Activated B cell treated with CpG ODN at 0.5 μM for 24 hours (primary cell): Measurements from ENCODE around the gene FLNC. TPM values are rescaled to one million over a fixed set of nuclear protein-coding genes. Genes with fewer than 3 reads are reported as not detected.

Source experiments
- ATAC-seq: fragments of 200-7000 bp; cut with Tn5 transposase; one replicate; pipeline ENCODE4 v1.10.0; 2021; ENCODE audit warnings: low read depth, mild to moderate bottlenecking, moderate library complexity
- CTCF ChIA-PET: fragments of 350-600 bp; sonication (Branson Sonifier 250); formaldehyde crosslinking; loops from one replicate; lab custom pipeline; 2021; ENCODE audit warnings: antibody characterized with exemption; lab: Charles Lee
- POLR2A ChIA-PET: fragments of 350-600 bp; sonication (Branson Sonifier 250); formaldehyde crosslinking; loops from one replicate; lab custom pipeline; 2021; ENCODE audit warnings: antibody characterized with exemption; lab: Charles Lee
- DNase-seq: peaks from one replicate; pipeline ENCODE4 v3.0.0; 2022
- H3K27ac Mint-ChIP-seq: one replicate; pipeline ENCODE4 v1.8.0; 2020; ENCODE audit warnings: mixed read lengths
- H3K27me3 Mint-ChIP-seq: one replicate; pipeline ENCODE4 v1.8.0; 2021; ENCODE audit warnings: mixed read lengths
- H3K36me3 Mint-ChIP-seq: one replicate; pipeline ENCODE4 v1.8.0; 2021; ENCODE audit warnings: low read depth, mixed read lengths
- H3K4me1 Mint-ChIP-seq: one replicate; pipeline ENCODE4 v1.8.0; 2021; ENCODE audit warnings: mixed read lengths
- H3K4me3 Mint-ChIP-seq: one replicate; pipeline ENCODE4 v1.8.0; 2020; ENCODE audit warnings: mild to moderate bottlenecking, mixed read lengths
- H3K9me3 Mint-ChIP-seq: one replicate; pipeline ENCODE4 v1.8.0; 2020; ENCODE audit warnings: mixed read lengths
- intact Hi-C: fragments of 100-400 bp; cut with micrococcal nuclease; formaldehyde crosslinking; loops from one replicate; pipeline ENCODE4 v1.15.1; 2024
- total RNA-seq: library from RNA; stranded (reverse); gene quantifications from 2 replicates; pipeline ENCODE4 v1.2.3, GENCODE V29; 2022
- TF ChIP-seq, protein P1 (sequence below): fragments of 200-600 bp; IDR thresholded peaks from one replicate; pipeline ENCODE4 v1.8.0; 2022; ENCODE audit warnings: antibody characterized with exemption, mild to moderate bottlenecking

FLNC gene
- total RNA-seq, 1 donor from 2014 or later, result not detected

DNA sequence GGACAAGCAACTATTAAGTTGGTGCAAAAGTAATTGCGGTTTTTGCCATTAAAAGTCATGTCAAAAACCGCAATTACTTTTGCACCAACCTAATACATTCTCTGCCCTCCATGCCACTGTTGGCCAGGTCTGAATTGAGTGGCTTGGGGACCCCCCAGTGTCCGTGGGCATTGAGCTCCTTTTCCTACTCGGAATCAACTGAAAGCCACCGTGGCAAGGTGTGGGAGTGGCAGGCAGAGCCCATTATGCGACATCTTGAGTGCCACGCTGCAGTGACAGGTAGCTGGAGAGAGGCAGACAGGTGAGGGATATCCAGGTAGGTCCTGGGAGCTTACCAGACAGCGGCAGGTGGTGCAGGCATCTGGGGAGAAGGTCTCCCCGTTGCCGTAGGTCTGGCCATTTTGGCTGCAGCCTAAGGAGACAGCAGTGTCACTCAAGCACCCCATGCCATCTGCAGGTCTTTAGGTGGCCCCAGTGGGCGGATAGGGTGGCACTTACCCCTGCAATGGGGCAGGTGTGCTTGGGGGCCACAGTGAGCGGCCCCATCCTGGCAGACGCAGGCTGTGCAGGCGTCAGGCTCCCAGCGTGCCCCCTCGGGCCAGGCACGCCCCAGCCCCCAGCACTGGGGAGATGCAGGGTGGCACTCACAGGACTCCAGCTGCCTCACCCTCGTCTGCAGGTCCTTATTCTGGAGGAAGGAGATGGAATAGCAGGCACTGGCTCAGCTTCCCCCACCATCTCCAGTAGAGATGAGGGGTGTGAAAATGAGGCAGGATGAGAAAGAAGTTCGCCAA lies 76.8 kb downstream of the FLNC start:
- peaks cover 19% of the 10 kb centered on the region for H3K27me3 Mint-ChIP-seq
- no peak for DNase-seq
- CTCF ChIA-PET, result no interaction called here
- peaks cover 15% of the 10 kb centered on the region for H3K4me1 Mint-ChIP-seq
- no peak overlapping the region for H3K4me3 Mint-ChIP-seq
- no peaks in the 10 kb centered on the region for H3K9me3 Mint-ChIP-seq
- no peaks in the 10 kb centered on the region for H3K36me3 Mint-ChIP-seq
- no peak for ATAC-seq
- intact Hi-C loops, result loop anchor here (10.0 kb wide), 2 partner anchors 368 to 568 kb away; no protein-coding TSS in a partner anchor
- POLR2A ChIA-PET, result no interaction called here
- no peak overlapping the region for H3K27ac Mint-ChIP-seq
- TF ChIP-seq, protein P1, sequence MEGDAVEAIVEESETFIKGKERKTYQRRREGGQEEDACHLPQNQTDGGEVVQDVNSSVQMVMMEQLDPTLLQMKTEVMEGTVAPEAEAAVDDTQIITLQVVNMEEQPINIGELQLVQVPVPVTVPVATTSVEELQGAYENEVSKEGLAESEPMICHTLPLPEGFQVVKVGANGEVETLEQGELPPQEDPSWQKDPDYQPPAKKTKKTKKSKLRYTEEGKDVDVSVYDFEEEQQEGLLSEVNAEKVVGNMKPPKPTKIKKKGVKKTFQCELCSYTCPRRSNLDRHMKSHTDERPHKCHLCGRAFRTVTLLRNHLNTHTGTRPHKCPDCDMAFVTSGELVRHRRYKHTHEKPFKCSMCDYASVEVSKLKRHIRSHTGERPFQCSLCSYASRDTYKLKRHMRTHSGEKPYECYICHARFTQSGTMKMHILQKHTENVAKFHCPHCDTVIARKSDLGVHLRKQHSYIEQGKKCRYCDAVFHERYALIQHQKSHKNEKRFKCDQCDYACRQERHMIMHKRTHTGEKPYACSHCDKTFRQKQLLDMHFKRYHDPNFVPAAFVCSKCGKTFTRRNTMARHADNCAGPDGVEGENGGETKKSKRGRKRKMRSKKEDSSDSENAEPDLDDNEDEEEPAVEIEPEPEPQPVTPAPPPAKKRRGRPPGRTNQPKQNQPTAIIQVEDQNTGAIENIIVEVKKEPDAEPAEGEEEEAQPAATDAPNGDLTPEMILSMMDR, result no peak

Other genes starting within 250 kb of the FLNC start
- 1.2 and 1.4 TPM in 2 replicates for gene GARIN1A, start 158.1 kb upstream of the FLNC start, total RNA-seq
- gene CALU, start 91.0 kb upstream of the FLNC start, total RNA-seq, result 14.7 and 15.4 TPM in 2 replicates
- not detected in 2 replicates for gene OPN1SW, start 54.6 kb upstream of the FLNC start, total RNA-seq
- 4.8 and 5.1 TPM in 2 replicates for gene CCDC136, start 38.4 kb upstream of the FLNC start, total RNA-seq
- 100.0 and 113 TPM in 2 replicates for gene ATP6V1F, start 32.5 kb downstream of the FLNC start, total RNA-seq
- 4.1 and 4.4 TPM in 2 replicates for gene KCP, start 80.3 kb downstream of the FLNC start, total RNA-seq
- gene IRF5, start 107.5 kb downstream of the FLNC start, total RNA-seq, result 145 and 164 TPM in 2 replicates
- gene TNPO3, start 224.7 kb downstream of the FLNC start, total RNA-seq, result 50.8 and 56.2 TPM in 2 replicates